Mammary epithelial cell (primary cell): ENCODE measurements around the gene MRPS22.
A peak's percentile ranks its signal among the peaks of the same experiment; 100 is the strongest.

Source experiments
- CTCF ChIP-seq, 2 donors: IDR thresholded peaks in 1 of 2; conservative IDR thresholded peaks in 1 of 2; 2 replicates each; pipeline ENCODE4 v1.5.1; 2011 to 2012; ENCODE audit warnings: inconsistent platforms in 2 of 2, low read length in 2 of 2, mild to moderate bottlenecking in 2 of 2, control low read depth in 1 of 2, low read depth in 1 of 2; ENCODE audit not compliant: insufficient read depth in 1 of 2; ENCODE audit errors: extremely low read depth in 1 of 2
- EZH2 ChIP-seq: IDR thresholded peaks from 2 replicates; pipeline ENCODE4 v1.6.1; 2012; ENCODE audit warnings: low read length, inconsistent platforms, borderline replicate concordance

- peak; percentile 32 to 37 for TF ChIP-seq CTCF (conservative IDR thresholded peaks at IDR 0.05 in 1 of 2, IDR thresholded peaks at IDR 0.05 in 1 of 2; ENCODE audit: extremely low read depth in 1 of 2, insufficient read depth in 1 of 2, low read depth in 1 of 2, low read length in 2 of 2)
- TF ChIP-seq EZH2: no peak
These were observed 24.1 kb upstream of the MRPS22 start for GRCh38 chr3:139319428-139320402.
